ENCODE results near the gene LAPTM5. TPM values are rescaled to one million over a fixed set of nuclear protein-coding genes. Genes with fewer than 3 reads are reported as not detected.

LAPTM5 gene
- total RNA-seq, 2 experiments from 2014 or later: 205 to 208 TPM

GRCh38 chr1:30750731-30751291, 6.8 kb downstream of the LAPTM5 start:
- H3K27me3 Mint-ChIP-seq (ENCODE audit: low read depth): no peaks in the 10 kb centered on the region
- no peaks in the 10 kb centered on the region for H3K9me3 Mint-ChIP-seq
- DNase-seq: peak; percentile 62
- H3K4me3 Mint-ChIP-seq: peak overlapping the region; percentile 82
- intact Hi-C loops (cut with micrococcal nuclease): loop anchor here (5.0 kb wide), 1 partner anchor 261 kb away; no protein-coding TSS in a partner anchor
- H3K36me3 Mint-ChIP-seq (ENCODE audit: low read depth): peaks cover 56% of the 10 kb centered on the region
- peak overlapping the region; percentile 100 for H3K27ac Mint-ChIP-seq
- CTCF ChIA-PET: interaction anchor here (1.0 to 5.2 kb wide), 4 partner anchors 28 to 51 kb away, joined by 4 to 25 read pairs (median 11); no protein-coding TSS in a partner anchor
- H3K4me1 Mint-ChIP-seq (ENCODE audit: low read depth): peaks cover 93% of the 10 kb centered on the region

DNA sequence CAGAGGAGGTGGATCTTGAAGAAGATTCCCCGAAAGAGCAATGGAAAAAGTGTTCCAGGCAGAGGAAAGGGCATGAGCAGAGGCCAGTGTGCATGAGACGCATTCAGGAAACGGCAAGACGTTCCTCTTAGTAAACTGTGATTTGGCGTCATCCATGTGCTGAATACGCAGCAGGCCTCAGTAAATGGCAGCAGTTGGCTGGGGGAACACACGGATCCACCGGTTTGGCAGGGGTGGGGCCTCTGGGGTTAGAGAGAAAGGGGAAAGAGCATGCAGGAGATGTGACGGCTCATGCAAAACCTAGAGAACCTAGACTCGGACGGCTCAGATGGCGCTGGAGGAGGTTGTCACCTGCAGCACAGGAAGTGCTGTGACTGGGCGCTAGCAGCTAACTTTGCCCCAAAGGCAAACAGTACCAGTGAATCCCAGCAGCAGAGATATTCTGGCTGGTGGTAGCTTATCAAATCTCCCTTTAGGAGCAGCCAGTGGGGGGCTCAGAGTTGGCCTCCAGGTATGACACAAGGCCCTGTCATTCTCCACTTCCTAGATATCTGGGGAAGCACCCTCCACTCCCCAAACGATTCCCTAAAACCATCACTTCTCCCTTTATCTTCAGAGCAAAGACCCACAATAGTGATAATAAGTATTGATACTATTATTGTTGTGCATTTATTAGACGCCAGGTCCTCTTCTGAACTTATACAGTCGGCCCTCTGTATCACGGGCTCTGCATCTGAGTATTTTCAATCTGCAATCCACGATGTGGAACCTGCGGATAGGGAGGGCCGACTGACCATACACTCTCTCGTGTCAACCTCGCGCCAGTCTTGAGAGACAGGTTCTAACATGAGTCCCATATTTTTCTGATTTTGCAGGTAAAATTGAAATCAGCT, 7.6 kb downstream of the LAPTM5 start:
- Mint-ChIP-seq H3K27ac (peak overlapping the region; percentile 100), H3K4me1 (ENCODE audit: low read depth) (peaks cover 94% of the 10 kb centered on the region), H3K36me3 (ENCODE audit: low read depth) (peaks cover 49% of the 10 kb centered on the region), H3K4me3 (peak overlapping the region; percentile 82), H3K27me3 (ENCODE audit: low read depth) (no peaks in the 10 kb centered on the region), H3K9me3 (no peaks in the 10 kb centered on the region)
- intact Hi-C loops (cut with micrococcal nuclease): loop anchor here (1.0 to 5.0 kb wide), 3 partner anchors 9 to 262 kb away; no protein-coding TSS in a partner anchor
- peak; percentile 88 for DNase-seq
- CTCF ChIA-PET: interaction anchor here (1.0 to 5.2 kb wide), 4 partner anchors 29 to 52 kb away, joined by 4 to 25 read pairs (median 10); no protein-coding TSS in a partner anchor

GRCh38 chr1:30748699-30749401, 8.7 kb downstream of the LAPTM5 start:
- peaks cover 45% of the 10 kb centered on the region for H3K36me3 Mint-ChIP-seq (ENCODE audit: low read depth)
- DNase-seq: peak; percentile 62
- H3K9me3 Mint-ChIP-seq: no peaks in the 10 kb centered on the region
- peak overlapping the region; percentile 100 for H3K27ac Mint-ChIP-seq
- peak overlapping the region; percentile 82 for H3K4me3 Mint-ChIP-seq
- H3K4me1 Mint-ChIP-seq (ENCODE audit: low read depth): peaks cover 98% of the 10 kb centered on the region
- intact Hi-C loops (cut with micrococcal nuclease): loop anchor here (1.0 kb wide), 2 partner anchors 10 to 31 kb away; no protein-coding TSS in a partner anchor
- no peaks in the 10 kb centered on the region for H3K27me3 Mint-ChIP-seq (ENCODE audit: low read depth)
- CTCF ChIA-PET: interaction anchor here (0.9 to 5.2 kb wide), 4 partner anchors 9 to 30 kb away, joined by 3 to 25 read pairs (median 10); partner anchors contain the start of gene LAPTM5

GRCh38 chr1:30748098-30748698, 9.4 kb downstream of the LAPTM5 start:
- intact Hi-C loops (cut with micrococcal nuclease): no loop called here
- CTCF ChIA-PET: interaction anchor here (0.9 to 5.2 kb wide), 4 partner anchors 9 to 31 kb away, joined by 3 to 25 read pairs (median 10); partner anchors contain the start of gene LAPTM5
- peaks cover 42% of the 10 kb centered on the region for H3K36me3 Mint-ChIP-seq (ENCODE audit: low read depth)
- H3K4me1 Mint-ChIP-seq (ENCODE audit: low read depth): peaks cover 98% of the 10 kb centered on the region
- peak overlapping the region; percentile 82 for H3K4me3 Mint-ChIP-seq
- H3K9me3 Mint-ChIP-seq: no peaks in the 10 kb centered on the region
- peak overlapping the region; percentile 100 for H3K27ac Mint-ChIP-seq
- DNase-seq: peak; percentile 59
- H3K27me3 Mint-ChIP-seq (ENCODE audit: low read depth): no peaks in the 10 kb centered on the region

DNA sequence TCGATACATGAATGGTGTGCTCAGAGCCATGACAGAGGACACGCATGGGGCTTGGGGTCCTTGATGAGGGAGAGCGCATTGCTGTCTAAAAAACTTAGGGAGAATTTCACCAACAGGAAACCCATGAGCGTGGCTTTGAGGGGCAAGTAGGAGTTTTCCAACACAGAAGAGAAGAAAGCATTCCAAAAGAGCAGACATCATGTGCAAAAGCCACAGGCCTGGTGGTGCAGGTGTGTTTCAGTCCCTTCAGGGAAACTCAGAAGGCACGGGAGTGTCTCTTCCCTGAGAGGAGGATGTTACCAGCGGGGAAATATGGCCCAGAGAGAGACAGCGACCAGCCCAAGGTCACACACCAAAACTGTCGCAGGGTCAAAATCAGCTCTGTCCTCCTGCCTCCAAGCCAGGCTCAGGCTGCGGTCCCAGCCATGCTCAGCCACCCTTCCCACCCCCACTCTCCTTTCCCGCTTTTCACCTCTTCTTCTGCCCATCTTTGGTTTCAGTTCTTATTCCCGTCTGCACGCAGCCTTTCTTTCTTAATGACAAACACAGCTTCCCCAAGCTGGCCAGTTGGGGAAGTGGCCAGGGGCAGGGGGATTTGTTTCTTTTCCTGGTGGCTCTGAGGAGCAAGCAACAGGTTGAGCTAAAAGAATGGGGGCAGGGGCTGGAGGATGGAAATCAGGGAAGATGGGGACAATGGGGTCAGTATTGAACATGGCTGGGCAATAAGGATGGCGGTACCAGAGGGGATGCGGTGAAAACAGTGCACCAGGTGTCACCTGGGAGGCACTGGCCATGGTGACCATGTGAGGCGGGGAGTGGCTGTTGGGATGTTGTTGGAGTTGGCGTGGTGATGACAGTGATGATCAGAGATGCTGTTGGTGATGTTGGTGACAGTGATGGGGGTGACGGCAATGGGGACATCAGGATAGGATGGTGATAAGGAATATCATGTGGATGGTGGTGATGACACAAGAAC, 10.3 kb downstream of the LAPTM5 start:
- Mint-ChIP-seq H3K27me3 (ENCODE audit: low read depth) (no peaks in the 10 kb centered on the region), H3K9me3 (no peaks in the 10 kb centered on the region), H3K27ac (peak overlapping the region; percentile 100), H3K4me3 (peak overlapping the region; percentile 82), H3K4me1 (ENCODE audit: low read depth) (peaks cover 99% of the 10 kb centered on the region), H3K36me3 (ENCODE audit: low read depth) (peaks cover 43% of the 10 kb centered on the region)
- no peak for DNase-seq
- intact Hi-C loops (cut with micrococcal nuclease): no loop called here
- CTCF ChIA-PET: interaction anchor here (0.9 to 5.2 kb wide), 3 partner anchors 10 to 32 kb away, joined by 3 to 25 read pairs (median 16); partner anchors contain the start of gene LAPTM5

DNA sequence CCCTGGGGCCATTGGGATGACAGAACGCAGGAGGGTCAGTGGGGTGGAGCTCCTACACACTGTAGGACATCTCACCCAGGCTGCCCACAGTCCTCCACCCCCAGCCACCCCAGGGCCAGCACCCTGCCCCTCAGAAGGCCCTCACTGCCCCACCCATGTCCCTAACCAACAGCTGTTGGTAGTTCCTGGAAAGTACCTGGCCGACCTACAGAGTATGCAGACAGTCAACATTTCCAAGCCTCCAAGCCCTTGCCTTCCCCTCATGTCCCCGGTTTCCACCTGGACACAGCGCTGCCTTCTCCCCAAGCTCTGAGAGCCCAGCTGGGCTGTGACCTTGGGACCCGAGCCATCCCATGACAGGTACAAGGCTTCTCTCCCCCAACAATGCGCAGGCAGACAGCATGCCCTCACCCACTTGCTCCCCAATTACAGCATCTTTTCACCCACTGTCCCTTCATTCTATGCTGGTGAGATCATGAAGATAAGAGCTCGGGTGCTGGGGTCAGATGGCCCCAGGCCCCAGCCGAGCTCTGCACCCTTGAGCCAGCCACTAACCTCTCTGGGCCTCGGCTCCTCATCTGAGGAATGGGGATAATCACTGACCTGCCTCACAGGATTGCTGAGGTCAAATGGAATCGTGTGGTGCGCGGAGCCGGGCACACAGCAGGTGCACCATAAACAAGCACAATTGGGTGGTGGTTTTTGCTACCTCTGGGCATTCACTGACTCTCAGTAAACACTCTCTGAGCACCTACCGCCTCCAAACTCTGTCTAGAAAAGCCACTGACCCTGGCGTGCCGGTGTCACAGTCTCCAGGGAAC, 11.2 kb downstream of the LAPTM5 start:
- peak overlapping the region; percentile 100 for H3K27ac Mint-ChIP-seq
- CTCF ChIA-PET: interaction anchor here (0.7 to 5.2 kb wide), 4 partner anchors 15 to 33 kb away, joined by 4 to 25 read pairs (median 8); no protein-coding TSS in a partner anchor
- intact Hi-C loops (cut with micrococcal nuclease): no loop called here
- peak overlapping the region; percentile 82 for H3K4me3 Mint-ChIP-seq
- H3K36me3 Mint-ChIP-seq (ENCODE audit: low read depth): peaks cover 47% of the 10 kb centered on the region
- peak; percentile 41 for DNase-seq
- H3K27me3 Mint-ChIP-seq (ENCODE audit: low read depth): no peaks in the 10 kb centered on the region
- peaks cover 98% of the 10 kb centered on the region for H3K4me1 Mint-ChIP-seq (ENCODE audit: low read depth)
- no peaks in the 10 kb centered on the region for H3K9me3 Mint-ChIP-seq

- Mint-ChIP-seq H3K36me3 (ENCODE audit: low read depth) (peaks cover 50% of the 10 kb centered on the region), H3K9me3 (no peaks in the 10 kb centered on the region), H3K4me3 (peak overlapping the region; percentile 82), H3K4me1 (ENCODE audit: low read depth) (peaks cover 98% of the 10 kb centered on the region), H3K27me3 (ENCODE audit: low read depth) (no peaks in the 10 kb centered on the region), H3K27ac (peak overlapping the region; percentile 100)
- intact Hi-C loops (cut with micrococcal nuclease): no loop called here
- peak; percentile 46 for DNase-seq
- CTCF ChIA-PET: interaction anchor here (0.7 to 1.4 kb wide), 3 partner anchors 15 to 34 kb away, joined by 4 to 10 read pairs (median 7); no protein-coding TSS in a partner anchor
These were observed 11.8 kb downstream of the LAPTM5 start for GRCh38 chr1:30745834-30746208.

DNA sequence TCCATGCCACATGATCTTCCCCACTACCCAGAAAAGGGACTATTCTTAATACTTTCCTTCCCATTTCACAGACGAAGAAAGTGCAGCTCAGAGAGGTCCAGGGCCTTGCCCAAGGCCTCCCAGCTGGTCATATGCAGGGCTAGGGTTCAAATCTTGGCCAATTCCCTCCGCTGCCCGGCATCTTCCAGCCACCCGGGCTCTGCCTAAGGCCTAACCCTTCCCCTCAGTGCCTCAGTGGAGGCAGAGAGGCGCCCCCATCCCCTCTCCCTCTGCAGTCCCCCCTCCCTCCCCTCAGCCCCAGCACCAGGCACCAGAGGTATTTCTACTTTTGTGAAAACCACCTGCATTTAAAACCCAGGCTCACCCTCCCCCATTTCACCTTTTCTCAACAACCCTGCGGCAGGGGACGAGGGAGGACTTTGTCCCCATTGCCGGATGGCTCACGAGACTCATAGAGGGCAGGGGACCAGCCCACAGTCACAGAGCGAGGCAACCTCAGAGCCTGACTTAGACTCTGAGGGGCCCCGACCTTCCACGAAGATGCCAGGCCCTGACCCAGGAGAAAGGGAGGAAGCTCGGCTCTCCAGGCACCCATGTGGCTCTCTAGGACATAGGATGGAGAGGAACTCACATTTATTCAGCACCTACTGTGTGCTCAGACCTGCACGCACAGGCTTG, 12.3 kb downstream of the LAPTM5 start:
- H3K27me3 Mint-ChIP-seq (ENCODE audit: low read depth): no peaks in the 10 kb centered on the region
- intact Hi-C loops (cut with micrococcal nuclease): no loop called here
- peak overlapping the region; percentile 82 for H3K4me3 Mint-ChIP-seq
- DNase-seq: peak; percentile 48
- H3K4me1 Mint-ChIP-seq (ENCODE audit: low read depth): peaks cover 98% of the 10 kb centered on the region
- H3K27ac Mint-ChIP-seq: peak overlapping the region; percentile 100
- peaks cover 55% of the 10 kb centered on the region for H3K36me3 Mint-ChIP-seq (ENCODE audit: low read depth)
- CTCF ChIA-PET: interaction anchor here (0.9 to 3.4 kb wide), 6 partner anchors 9 to 37 kb away, joined by 3 to 14 read pairs (median 10); no protein-coding TSS in a partner anchor
- H3K9me3 Mint-ChIP-seq: no peaks in the 10 kb centered on the region

DNA sequence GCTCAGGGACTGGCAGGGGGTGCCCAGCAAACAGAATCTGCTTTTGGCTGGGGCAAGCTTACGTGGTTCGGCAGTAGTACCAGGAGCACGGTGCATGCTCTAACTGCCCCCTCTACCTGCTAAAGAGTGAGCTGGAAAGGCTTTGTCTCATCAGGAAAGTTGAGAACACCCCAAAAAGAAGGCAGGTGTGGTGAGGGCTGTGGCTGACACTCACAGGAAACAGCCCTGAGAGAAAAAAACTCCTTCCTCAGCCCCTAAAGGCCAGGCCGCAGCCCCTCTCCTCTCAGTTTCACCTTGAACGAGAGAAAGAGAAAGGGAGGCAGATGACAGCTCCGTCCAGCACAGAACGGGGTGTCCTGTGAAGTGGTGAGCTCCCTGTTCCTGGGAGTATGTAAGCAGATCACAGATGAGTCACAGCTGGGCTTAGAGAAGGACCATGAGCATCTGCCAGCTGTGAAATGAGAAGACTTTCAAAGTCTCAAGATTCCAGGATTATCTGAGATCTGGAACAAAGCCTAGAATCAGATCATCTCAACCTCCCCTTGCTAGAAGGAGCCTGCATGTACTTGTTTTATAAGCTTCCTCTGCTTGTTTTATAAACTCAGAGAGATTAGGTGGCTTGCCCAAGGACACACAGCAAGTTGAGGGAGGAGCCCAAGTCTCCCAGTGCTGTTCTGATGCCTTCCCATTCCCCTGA, 13.4 kb downstream of the LAPTM5 start:
- CTCF ChIA-PET: interaction anchor here (0.8 to 3.4 kb wide), 12 partner anchors 8 to 38 kb away, joined by 3 to 21 read pairs (median 8); partner anchors contain the start of gene LAPTM5
- Mint-ChIP-seq H3K4me3 (peak overlapping the region; percentile 59), H3K9me3 (no peaks in the 10 kb centered on the region), H3K36me3 (ENCODE audit: low read depth) (peaks cover 56% of the 10 kb centered on the region), H3K27me3 (ENCODE audit: low read depth) (no peaks in the 10 kb centered on the region), H3K4me1 (ENCODE audit: low read depth) (peaks cover 93% of the 10 kb centered on the region), H3K27ac (peak overlapping the region; percentile 100)
- peak; percentile 75 for DNase-seq
- intact Hi-C loops (cut with micrococcal nuclease): no loop called here

All from activated naive CD4-positive, alpha-beta T cell treated with anti-CD3 and anti-CD28 coated beads for 36 hours (primary cell).